AG09319 (cell line): Measurements from ENCODE around the gene RAD50.
"Not testable (repeated sequence)": the region's sequence is repeated elsewhere in the genome, so short reads cannot be mapped to it uniquely, and the experiment has no call there.

ENCODE experiments used
- DNase-seq: peaks from one replicate; pipeline ENCODE4 v3.0.0-alpha.2; 2010; ENCODE audit warnings: low read depth; ENCODE audit errors: extremely low read depth
- TF ChIP-seq, protein P1 (sequence below): IDR thresholded peaks from 2 replicates; pipeline ENCODE4 v1.5.1; 2011; ENCODE audit warnings: low read depth, mild to moderate bottlenecking, inconsistent platforms, low read length, moderate library complexity

RAD50 gene

DNA sequence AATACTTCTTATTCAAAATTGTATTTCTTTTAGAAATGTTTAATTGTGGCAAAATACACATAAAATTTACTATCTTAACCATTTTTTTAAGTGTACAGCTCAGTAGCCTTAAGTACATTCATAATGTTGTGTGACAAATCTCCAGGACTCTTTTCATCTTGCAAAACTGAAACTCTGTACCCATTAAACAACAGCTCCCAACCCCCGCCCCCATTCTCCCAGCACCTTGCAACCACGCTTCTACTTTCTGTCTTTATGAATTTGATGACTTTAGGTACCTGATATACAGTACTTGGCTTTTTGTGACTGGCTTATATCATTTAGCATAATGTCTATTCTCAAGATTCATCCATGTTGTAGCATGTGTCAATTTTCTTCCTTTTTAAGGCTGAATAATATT is 10.7 kb upstream of the RAD50 start:
- DNase-seq = no peak
- TF ChIP-seq, protein P1, sequence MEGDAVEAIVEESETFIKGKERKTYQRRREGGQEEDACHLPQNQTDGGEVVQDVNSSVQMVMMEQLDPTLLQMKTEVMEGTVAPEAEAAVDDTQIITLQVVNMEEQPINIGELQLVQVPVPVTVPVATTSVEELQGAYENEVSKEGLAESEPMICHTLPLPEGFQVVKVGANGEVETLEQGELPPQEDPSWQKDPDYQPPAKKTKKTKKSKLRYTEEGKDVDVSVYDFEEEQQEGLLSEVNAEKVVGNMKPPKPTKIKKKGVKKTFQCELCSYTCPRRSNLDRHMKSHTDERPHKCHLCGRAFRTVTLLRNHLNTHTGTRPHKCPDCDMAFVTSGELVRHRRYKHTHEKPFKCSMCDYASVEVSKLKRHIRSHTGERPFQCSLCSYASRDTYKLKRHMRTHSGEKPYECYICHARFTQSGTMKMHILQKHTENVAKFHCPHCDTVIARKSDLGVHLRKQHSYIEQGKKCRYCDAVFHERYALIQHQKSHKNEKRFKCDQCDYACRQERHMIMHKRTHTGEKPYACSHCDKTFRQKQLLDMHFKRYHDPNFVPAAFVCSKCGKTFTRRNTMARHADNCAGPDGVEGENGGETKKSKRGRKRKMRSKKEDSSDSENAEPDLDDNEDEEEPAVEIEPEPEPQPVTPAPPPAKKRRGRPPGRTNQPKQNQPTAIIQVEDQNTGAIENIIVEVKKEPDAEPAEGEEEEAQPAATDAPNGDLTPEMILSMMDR = no peak

DNA sequence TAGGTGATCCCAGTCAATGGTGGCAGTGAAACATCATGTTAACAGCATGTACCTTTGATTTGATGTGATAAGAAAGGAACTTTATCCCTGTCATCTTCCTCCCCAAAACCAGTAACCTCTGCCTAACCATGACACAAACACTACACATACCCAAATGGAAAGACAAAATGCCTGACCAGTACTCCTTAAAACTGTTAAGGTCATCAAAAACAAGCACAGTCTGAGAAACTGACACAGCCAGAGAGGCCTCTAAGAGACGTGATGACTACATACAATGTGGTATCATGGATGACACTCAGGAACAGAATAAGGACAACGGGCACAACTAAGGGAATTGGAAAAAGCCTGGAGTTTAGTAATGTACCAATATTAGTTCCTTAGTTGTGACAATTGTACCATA is 9.5 kb upstream of the RAD50 start:
- TF ChIP-seq, protein P1 = no peak
- DNase-seq = no peak

DNA sequence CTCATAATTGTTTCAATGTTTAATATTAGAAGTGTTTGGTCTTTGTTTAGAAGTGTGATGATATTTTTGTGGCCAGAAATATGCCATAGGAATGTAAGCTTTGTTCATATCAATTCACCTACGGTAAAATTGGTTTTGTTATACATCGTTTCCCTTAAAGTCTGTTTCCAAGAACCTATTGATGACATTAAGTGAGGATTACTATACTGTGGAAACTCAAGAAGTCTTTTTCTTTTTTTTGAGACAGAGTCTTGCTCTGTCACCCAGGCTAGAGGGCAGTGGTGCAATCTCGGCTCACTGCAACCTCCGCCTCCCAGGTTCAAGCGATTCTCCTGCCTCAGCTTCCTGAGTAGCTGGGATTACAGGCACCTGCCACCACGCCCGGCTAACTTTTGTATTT is 7.9 kb upstream of the RAD50 start:
- DNase-seq = not testable (repeated sequence)

DNA sequence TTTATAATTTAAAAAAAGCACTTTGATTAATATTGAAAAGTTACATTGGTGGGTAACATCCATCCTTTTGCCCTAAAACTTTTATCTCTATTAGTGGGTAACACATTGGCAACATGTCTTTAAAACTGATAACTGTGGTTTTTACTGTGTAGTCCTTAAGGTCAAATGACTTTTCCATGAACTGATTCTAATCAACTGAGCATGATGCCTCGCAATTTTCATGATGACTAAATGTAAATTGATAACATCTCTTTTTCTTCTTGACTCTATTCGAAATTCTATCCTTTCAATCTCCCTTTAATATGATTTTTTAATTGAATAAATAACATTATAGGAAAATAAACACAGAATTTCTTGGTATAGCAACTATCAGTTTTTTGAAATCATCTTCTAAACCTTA is 7.2 kb upstream of the RAD50 start:
- no peak for DNase-seq
- TF ChIP-seq, protein P1 = no peak

DNA sequence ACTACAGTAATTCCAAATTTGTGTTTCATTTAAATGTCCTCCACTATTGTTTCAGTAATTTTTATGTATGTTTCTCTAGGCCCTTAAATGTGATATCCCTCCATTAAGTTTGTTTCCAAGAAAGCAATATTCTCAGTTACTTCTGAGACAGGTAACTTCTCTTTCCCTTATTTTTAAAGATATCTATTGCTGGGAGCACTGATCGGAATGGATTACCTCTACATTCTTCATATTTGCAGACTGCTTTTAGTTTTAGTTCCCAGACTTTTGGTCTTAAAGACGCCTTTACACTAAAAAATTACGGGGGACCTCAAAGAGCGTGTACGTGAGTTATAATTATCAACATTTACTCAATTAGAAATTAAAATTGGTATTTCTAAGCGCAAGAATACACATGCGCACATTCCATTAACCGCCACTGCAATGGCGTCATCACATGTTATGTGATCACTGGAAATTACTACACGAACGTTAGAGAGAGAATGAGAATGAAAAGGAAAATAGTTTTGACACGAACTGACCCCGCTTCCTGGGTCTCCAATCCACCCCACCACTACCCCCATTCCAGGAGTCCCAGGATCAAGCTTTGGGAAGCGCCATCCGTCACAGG is 519 bp upstream of the RAD50 start:
- TF ChIP-seq, protein P1 = no peak
- DNase-seq = no peak

DNA sequence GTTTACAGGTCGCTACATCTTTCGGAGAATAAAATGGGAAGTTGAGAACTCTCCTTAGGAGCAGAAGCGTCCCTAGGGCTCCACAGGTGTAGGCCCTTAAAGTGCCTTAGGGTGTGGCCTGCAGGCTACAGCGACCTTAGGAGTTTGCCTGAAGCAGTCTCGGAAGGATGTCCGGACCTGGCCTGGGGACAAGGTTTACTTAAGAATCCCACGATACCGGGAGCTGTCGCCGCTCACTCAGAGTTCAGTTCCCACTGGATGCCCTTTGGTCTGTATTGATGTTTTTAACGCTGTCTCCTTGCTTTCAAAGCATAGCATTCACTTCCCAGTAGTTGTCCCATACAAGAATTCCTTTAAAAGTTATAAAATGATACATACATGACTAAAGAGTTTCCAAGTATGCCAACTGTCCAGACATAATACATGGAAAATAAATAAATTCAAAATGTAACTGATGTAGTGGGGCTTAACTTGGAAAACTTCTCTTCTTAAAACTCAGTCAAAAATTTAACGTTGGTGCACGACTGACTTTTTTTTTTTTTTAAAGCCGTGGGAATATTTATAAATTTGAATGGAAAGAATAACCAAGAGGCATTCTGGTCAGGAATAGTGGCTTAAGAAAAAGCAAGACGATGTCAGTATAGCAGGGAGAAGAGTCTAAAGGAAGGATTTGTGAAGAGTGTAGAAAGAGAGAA is 848 bp downstream of the RAD50 start:
- no peak for DNase-seq
- TF ChIP-seq, protein P1 = no peak

DNA sequence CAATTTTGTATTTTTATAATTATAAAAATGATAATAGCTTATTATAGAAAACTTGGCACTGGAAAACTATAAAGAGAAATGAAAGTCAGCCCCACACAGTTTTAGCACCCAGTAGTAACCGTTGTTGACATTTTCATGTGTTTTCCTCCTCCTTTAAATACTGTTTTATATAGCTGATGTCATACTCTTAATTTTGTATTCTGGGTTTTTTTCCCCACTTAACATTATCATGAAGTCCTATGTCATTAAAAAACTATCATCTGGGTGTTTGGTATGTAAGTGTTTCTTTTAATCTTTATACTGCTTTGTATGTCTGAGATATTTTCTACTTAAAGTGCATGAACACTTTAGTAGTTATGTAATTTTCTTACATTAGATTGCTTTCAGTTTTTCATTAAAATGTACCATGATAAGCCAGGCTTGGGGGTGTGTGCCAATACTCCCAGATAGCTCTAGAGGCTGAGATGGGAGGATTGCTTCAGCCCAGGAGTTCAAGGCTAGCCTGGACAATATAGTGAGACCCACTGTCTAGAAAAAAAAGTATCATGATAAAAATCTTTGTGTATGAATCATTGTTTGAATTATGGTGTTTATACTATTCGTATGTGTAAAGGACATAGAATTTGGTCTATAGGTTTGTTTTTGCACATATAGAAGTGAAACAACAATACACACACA is 2.7 kb downstream of the RAD50 start:
- TF ChIP-seq, protein P1 = no peak
- no peak for DNase-seq
